ENCODE measurements around the gene RPL10.
A peak's percentile ranks its signal among the peaks of the same experiment; 100 is the strongest.

RPL10 gene

GRCh38 chrX:154433605-154434004 is 35.4 kb downstream of the RPL10 start:
- no peak for DNase-seq

- DNase-seq: no peak
Observed at GRCh38 chrX:154434394-154435168, 36.4 kb downstream of the RPL10 start.

GRCh38 chrX:154435171-154435733 is 37.1 kb downstream of the RPL10 start:
- DNase-seq: no peak

GRCh38 chrX:154436374-154436982 is 38.3 kb downstream of the RPL10 start:
- DNase-seq: peak; percentile 57

GRCh38 chrX:154436983-154437752 is 39.0 kb downstream of the RPL10 start, which contains the start of gene GDI1:
GDI1 (plus strand) TSS chrX:154437154; CDS start chrX:154437255, 101 bp downstream.
- DNase-seq: peak; percentile 68

GRCh38 chrX:154437971-154438893 is 40.1 kb downstream of the RPL10 start:
- no peak for DNase-seq

GRCh38 chrX:154439841-154440240 is 41.7 kb downstream of the RPL10 start:
- no peak for DNase-seq

- DNase-seq: no peak
Observed at GRCh38 chrX:154440623-154441357, 42.6 kb downstream of the RPL10 start.

- DNase-seq: no peak
Observed at GRCh38 chrX:154441564-154441963, 43.4 kb downstream of the RPL10 start.

GRCh38 chrX:154441984-154442707 is 44.0 kb downstream of the RPL10 start:
- DNase-seq: no peak

- no peak for DNase-seq
Observed at GRCh38 chrX:154443479-154443910, 45.3 kb downstream of the RPL10 start.

GRCh38 chrX:154443992-154444754 is 46.0 kb downstream of the RPL10 start, which contains the start of gene FAM50A:
FAM50A (plus strand) TSS chrX:154444141; CDS start chrX:154444236, 95 bp downstream.
- peak; percentile 81 for DNase-seq

GRCh38 chrX:154444755-154445246 is 46.6 kb downstream of the RPL10 start:
- DNase-seq: no peak

GRCh38 chrX:154445776-154446175 is 47.6 kb downstream of the RPL10 start:
- no peak for DNase-seq

- DNase-seq: no peak
Observed at GRCh38 chrX:154446430-154446829, 48.3 kb downstream of the RPL10 start.

GRCh38 chrX:154448484-154448883 is 50.3 kb downstream of the RPL10 start:
- no peak for DNase-seq

GRCh38 chrX:154449618-154450017 is 51.4 kb downstream of the RPL10 start:
- DNase-seq: no peak

GRCh38 chrX:154450312-154450711 is 52.1 kb downstream of the RPL10 start:
- no peak for DNase-seq

All from stimulated activated CD4-positive, alpha-beta T cell treated with anti-CD3 and anti-CD28 coated beads, Interleukin-15, amount 100 ng/mL, for 24 hours (primary cell).